Sciatic nerve (tissue), 2 donors: Measurements from ENCODE around the gene RECQL5. TPM values are rescaled to one million over a fixed set of nuclear protein-coding genes. Genes with fewer than 3 reads are reported as not detected.

Source experiments
- ATAC-seq: fragments of 200-7000 bp; cut with Tn5 transposase; one replicate; pipeline ENCODE4 v1.9.1; 2020; ENCODE audit warnings: mild to moderate bottlenecking, moderate library complexity
- DNase-seq: peaks from one replicate; pipeline ENCODE4 v3.0.0-alpha.2; 2020; ENCODE audit warnings: low spot score
- intact Hi-C: fragments of 100-400 bp; cut with DNase I; formaldehyde crosslinking; loops from one replicate; pipeline ENCODE4 v1.14.2; 2022
- total RNA-seq: library from RNA; stranded (reverse); fragmentation: NEBNext Ultra II Directional; extraction: Animal tissue kit (Norgen Biotek cat#: 25700); gene quantifications from one replicate; pipeline ENCODE4 v1.2.1, GENCODE V29; 2021
- donor health status: DM: no; HTN: no; CAD: no.
- donor health status: DM: no; HTN: no; CAD: no.

The RECQL5 gene
- total RNA-seq, 1 donor from 2014 or later = 35.2 TPM

GRCh38 chr17:75691371-75691791, 24.4 kb upstream of the RECQL5 start:
- intact Hi-C loops = no loop called here
- peak; percentile 55 for DNase-seq
- ATAC-seq = no peak

- DNase-seq = peak; percentile 26
- ATAC-seq = no peak
- intact Hi-C loops = no loop called here
These were observed 22.5 kb upstream of the RECQL5 start for GRCh38 chr17:75689441-75689873.

GRCh38 chr17:75688209-75688825, 21.4 kb upstream of the RECQL5 start:
- DNase-seq (no peak), ATAC-seq (no peak)
- intact Hi-C loops = no loop called here

- intact Hi-C loops = no loop called here
- no peak for DNase-seq
- ATAC-seq = no peak
These were observed 18.5 kb upstream of the RECQL5 start for GRCh38 chr17:75685499-75685898.

GRCh38 chr17:75684924-75685323, 18.0 kb upstream of the RECQL5 start:
- DNase-seq (no peak), ATAC-seq (peak; percentile 78)
- intact Hi-C loops = no loop called here

GRCh38 chr17:75684249-75684648, 17.3 kb upstream of the RECQL5 start:
- ATAC-seq = no peak
- intact Hi-C loops = no loop called here
- DNase-seq = no peak

GRCh38 chr17:75683583-75683982, 16.6 kb upstream of the RECQL5 start:
- DNase-seq (peak; percentile 14), ATAC-seq (no peak)
- intact Hi-C loops = no loop called here

- ATAC-seq = no peak
- DNase-seq = peak; percentile 42
- intact Hi-C loops = no loop called here
These were observed 14.3 kb upstream of the RECQL5 start for GRCh38 chr17:75681289-75681688.

GRCh38 chr17:75680431-75680830, 13.5 kb upstream of the RECQL5 start:
- peak; percentile 48 for DNase-seq
- intact Hi-C loops = no loop called here
- peak; percentile 3 for ATAC-seq

GRCh38 chr17:75679706-75680211, 12.8 kb upstream of the RECQL5 start:
- peak; percentile 67 for DNase-seq
- intact Hi-C loops = no loop called here
- peak; percentile 91 for ATAC-seq

GRCh38 chr17:75676461-75676860, 9.5 kb upstream of the RECQL5 start:
- intact Hi-C loops = loop anchor here (2.0 kb wide), 1 partner anchor 72 kb away; no protein-coding TSS in a partner anchor
- no peak for DNase-seq
- no peak for ATAC-seq

- peak; percentile 18 for DNase-seq
- no peak for ATAC-seq
- intact Hi-C loops = no loop called here
These were observed 6.5 kb upstream of the RECQL5 start for GRCh38 chr17:75673487-75673886.

GRCh38 chr17:75672011-75672410, 5.1 kb upstream of the RECQL5 start:
- intact Hi-C loops = no loop called here
- DNase-seq (peak; percentile 38), ATAC-seq (no peak)

- no peak for ATAC-seq
- peak; percentile 27 for DNase-seq
These were observed 3.9 kb upstream of the RECQL5 start for GRCh38 chr17:75670868-75671267.

GRCh38 chr17:75668489-75668888, 1.5 kb upstream of the RECQL5 start:
- intact Hi-C loops = no loop called here
- DNase-seq (no peak), ATAC-seq (no peak)

More at GRCh38 chr17:75670868-75671267, 3.9 kb upstream of the RECQL5 start:
- intact Hi-C loops = no loop called here

GRCh38 chr17:75667825-75668224, 871 bp upstream of the RECQL5 start:
- DNase-seq (no peak), ATAC-seq (no peak)
- intact Hi-C loops = no loop called here

- DNase-seq = peak; percentile 52
- no peak for ATAC-seq
- intact Hi-C loops = no loop called here
These were observed 973 bp downstream of the RECQL5 start for GRCh38 chr17:75665981-75666380.

GRCh38 chr17:75664099-75664549, 2.8 kb downstream of the RECQL5 start:
- intact Hi-C loops = no loop called here
- DNase-seq (peak; percentile 4), ATAC-seq (no peak)

- DNase-seq = peak; percentile 51
- no peak for ATAC-seq
- intact Hi-C loops = no loop called here
These were observed 4.4 kb downstream of the RECQL5 start for GRCh38 chr17:75662511-75662910.

- intact Hi-C loops = no loop called here
- ATAC-seq (no peak), DNase-seq (peak; percentile 19)
These were observed 5.4 kb downstream of the RECQL5 start for GRCh38 chr17:75661531-75661930.

GRCh38 chr17:75658237-75658636, 8.7 kb downstream of the RECQL5 start:
- DNase-seq = peak; percentile 34
- ATAC-seq = no peak
- intact Hi-C loops = no loop called here
